ENCODE results near the gene CPAMD8.
"Not testable (repeated sequence)": the region's sequence is repeated elsewhere in the genome, so short reads cannot be mapped to it uniquely, and the experiment has no call there.

CPAMD8 gene

GRCh38 chr19:16998635-16999194 lies 27.9 kb downstream of the CPAMD8 start:
- DNase-seq (ENCODE audit: low read depth) = no peak

GRCh38 chr19:16996838-16997490 lies 29.6 kb downstream of the CPAMD8 start:
- DNase-seq (ENCODE audit: low read depth) = not testable (repeated sequence)

GRCh38 chr19:16988661-16989060 lies 37.9 kb downstream of the CPAMD8 start:
- no peak for DNase-seq (ENCODE audit: low read depth)

GRCh38 chr19:16985403-16985802 lies 41.2 kb downstream of the CPAMD8 start:
- DNase-seq (ENCODE audit: low read depth) = no peak

GRCh38 chr19:16982586-16982985 lies 44.0 kb downstream of the CPAMD8 start:
- DNase-seq (ENCODE audit: low read depth) = not testable (repeated sequence)

- DNase-seq (ENCODE audit: low read depth) = no peak
These were observed 47.5 kb downstream of the CPAMD8 start for GRCh38 chr19:16978839-16979802.

- DNase-seq (ENCODE audit: low read depth) = no peak
These were observed 48.5 kb downstream of the CPAMD8 start for GRCh38 chr19:16978156-16978555.

- no peak for DNase-seq (ENCODE audit: low read depth)
These were observed 49.3 kb downstream of the CPAMD8 start for GRCh38 chr19:16977306-16977705.

- DNase-seq (ENCODE audit: low read depth) = no peak
These were observed 50.2 kb downstream of the CPAMD8 start for GRCh38 chr19:16976446-16976845.

- no peak for DNase-seq (ENCODE audit: low read depth)
These were observed 55.8 kb downstream of the CPAMD8 start for GRCh38 chr19:16970821-16971220.

- no peak for DNase-seq (ENCODE audit: low read depth)
These were observed 57.5 kb downstream of the CPAMD8 start for GRCh38 chr19:16969135-16969534.

- not testable (repeated sequence) for DNase-seq (ENCODE audit: low read depth)
These were observed 65.4 kb downstream of the CPAMD8 start for GRCh38 chr19:16960996-16961822.

- not testable (repeated sequence) for DNase-seq (ENCODE audit: low read depth)
These were observed 68.3 kb downstream of the CPAMD8 start for GRCh38 chr19:16958277-16958676.

GRCh38 chr19:16957855-16958254 lies 68.8 kb downstream of the CPAMD8 start:
- no peak for DNase-seq (ENCODE audit: low read depth)

- no peak for DNase-seq (ENCODE audit: low read depth)
These were observed 69.4 kb downstream of the CPAMD8 start for GRCh38 chr19:16957151-16957701.

- DNase-seq (ENCODE audit: low read depth) = no peak
These were observed 71.4 kb downstream of the CPAMD8 start for GRCh38 chr19:16955161-16955560.

- no peak for DNase-seq (ENCODE audit: low read depth)
These were observed 74.6 kb downstream of the CPAMD8 start for GRCh38 chr19:16952046-16952445.

GRCh38 chr19:16951529-16951928 lies 75.1 kb downstream of the CPAMD8 start:
- no peak for DNase-seq (ENCODE audit: low read depth)

- no peak for DNase-seq (ENCODE audit: low read depth)
These were observed 77.0 kb downstream of the CPAMD8 start for GRCh38 chr19:16949496-16950023.

- no peak for DNase-seq (ENCODE audit: low read depth)
These were observed 79.4 kb downstream of the CPAMD8 start for GRCh38 chr19:16946951-16947940.

Data from activated T-helper 9 cell treated with anti-CD3 and anti-CD28 coated beads, Interleukin-2, amount 50 U/mL, for 16 hours (primary cell).